GM18519 (cell line): ENCODE data around the gene PDE8B.

Source experiments
- ATAC-seq: cut with Tn5 transposase; IDR thresholded peaks from one replicate; pipeline ENCODE4 v1.9.1; 2021; ENCODE audit warnings: mild to moderate bottlenecking, moderate library complexity; ENCODE audit not compliant: unreplicated experiment, low FRiP score

The PDE8B gene

GRCh38 chr5:77316871-77317661 is 106.6 kb downstream of the PDE8B start:
- no peak for ATAC-seq

- ATAC-seq, result no peak
Observed at GRCh38 chr5:77318060-77318459, 107.6 kb downstream of the PDE8B start.

- no peak for ATAC-seq
Observed at GRCh38 chr5:77319117-77319804, 108.8 kb downstream of the PDE8B start.

GRCh38 chr5:77321793-77322394 is 111.4 kb downstream of the PDE8B start:
- no peak for ATAC-seq

GRCh38 chr5:77322406-77322805 is 111.9 kb downstream of the PDE8B start:
- no peak for ATAC-seq

GRCh38 chr5:77325921-77326541 is 115.6 kb downstream of the PDE8B start:
- no peak for ATAC-seq

GRCh38 chr5:77326986-77327734 is 116.7 kb downstream of the PDE8B start:
- no peak for ATAC-seq

- no peak for ATAC-seq
Observed at GRCh38 chr5:77328930-77329647, 118.6 kb downstream of the PDE8B start.

- no peak for ATAC-seq
Observed at GRCh38 chr5:77329664-77330430, 119.4 kb downstream of the PDE8B start.

- no peak for ATAC-seq
Observed at GRCh38 chr5:77333036-77333435, 122.6 kb downstream of the PDE8B start.

GRCh38 chr5:77333451-77334123 is 123.1 kb downstream of the PDE8B start:
- ATAC-seq, result no peak

GRCh38 chr5:77337246-77337645 is 126.8 kb downstream of the PDE8B start:
- ATAC-seq, result no peak

GRCh38 chr5:77337686-77338085 is 127.2 kb downstream of the PDE8B start:
- no peak for ATAC-seq

- no peak for ATAC-seq
Observed at GRCh38 chr5:77339337-77339890, 128.9 kb downstream of the PDE8B start.

GRCh38 chr5:77343165-77343564 is 132.7 kb downstream of the PDE8B start:
- no peak for ATAC-seq

- no peak for ATAC-seq
Observed at GRCh38 chr5:77347435-77348098, 137.1 kb downstream of the PDE8B start.

- no peak for ATAC-seq
Observed at GRCh38 chr5:77353251-77353650, 142.8 kb downstream of the PDE8B start.

- no peak for ATAC-seq
Observed at GRCh38 chr5:77354454-77354853, 144.0 kb downstream of the PDE8B start.
